GM18502 (cell line): ENCODE measurements around the gene GRIP2.

ENCODE experiments used
- ATAC-seq: cut with Tn5 transposase; IDR thresholded peaks from one replicate; pipeline ENCODE4 v1.9.1; 2021; ENCODE audit warnings: mild to moderate bottlenecking; ENCODE audit not compliant: unreplicated experiment, poor library complexity

Gene GRIP2

GRCh38 chr3:14441920-14442300 lies 98.2 kb downstream of the GRIP2 start:
- ATAC-seq: no peak

- ATAC-seq: no peak
Observed at GRCh38 chr3:14441240-14441919, 98.8 kb downstream of the GRIP2 start.

- ATAC-seq: no peak
Observed at GRCh38 chr3:14440531-14441239, 99.5 kb downstream of the GRIP2 start.

GRCh38 chr3:14440168-14440518 lies 100.0 kb downstream of the GRIP2 start:
- no peak for ATAC-seq

GRCh38 chr3:14439501-14440167 lies 100.5 kb downstream of the GRIP2 start:
- ATAC-seq: no peak
